Loucy (cell line): ENCODE data around the gene MMP15.
A peak's percentile ranks its signal among the peaks of the same experiment; 100 is the strongest.
"Not testable (repeated sequence)": the region's sequence is repeated elsewhere in the genome, so short reads cannot be mapped to it uniquely, and the experiment has no call there.

Experiments used
- H2AFZ ChIP-seq: fragments of 200-600 bp; sonication (generic); 2 replicates; pipeline ENCODE4 v1.6.0; 2016; ENCODE audit warnings: antibody characterized with exemption, mild to moderate bottlenecking, low read length, moderate library complexity
- H3F3A ChIP-seq: fragments of 200-600 bp; 2 replicates; pipeline ENCODE4 v1.6.0; 2016; ENCODE audit warnings: antibody characterized with exemption, low read depth, mild to moderate bottlenecking
- H3K27me3 ChIP-seq: fragments of 200-600 bp; sonication (generic); 2 replicates; pipeline ENCODE4 v1.6.1; 2014; ENCODE audit warnings: low read length, mild to moderate bottlenecking; ENCODE audit not compliant: insufficient read depth, poor library complexity, severe bottlenecking
- H3K36me3 ChIP-seq: fragments of 200-600 bp; sonication (generic); 2 replicates; pipeline ENCODE4 v1.6.1; 2016; ENCODE audit warnings: low read length; ENCODE audit not compliant: insufficient read depth
- H3K4me1 ChIP-seq: fragments of 200-600 bp; sonication (generic); 2 replicates; pipeline ENCODE4 v1.5.1; 2014; ENCODE audit warnings: low read length, mild to moderate bottlenecking; ENCODE audit not compliant: insufficient read depth, poor library complexity, severe bottlenecking
- H3K4me2 ChIP-seq: fragments of 200-600 bp; sonication (generic); 2 replicates; pipeline ENCODE4 v1.6.0; 2014; ENCODE audit warnings: antibody characterized with exemption, low read length, low read depth, mild to moderate bottlenecking; ENCODE audit not compliant: poor library complexity, severe bottlenecking
- H3K4me3 ChIP-seq: fragments of 200-600 bp; sonication (generic); 2 replicates; pipeline ENCODE4 v1.5.1; 2014; ENCODE audit warnings: low read length, mild to moderate bottlenecking, mixed read lengths; ENCODE audit not compliant: poor library complexity, severe bottlenecking
- H3K79me2 ChIP-seq: fragments of 200-600 bp; sonication (generic); 2 replicates; pipeline ENCODE4 v1.6.1; 2014; ENCODE audit warnings: low read length; ENCODE audit not compliant: insufficient read depth
- H3K9ac ChIP-seq: fragments of 200-600 bp; sonication (generic); 2 replicates; pipeline ENCODE4 v1.6.0; 2014; ENCODE audit warnings: mild to moderate bottlenecking, low read depth, low read length, moderate library complexity; ENCODE audit not compliant: poor library complexity, severe bottlenecking
- H3K9me2 ChIP-seq: fragments of 200-600 bp; sonication (generic); replicated peaks from 2 replicates; pipeline ENCODE4 v1.6.1; 2016; ENCODE audit warnings: low read depth, low read length, mixed read lengths
- H3K9me3 ChIP-seq: fragments of 200-600 bp; sonication (generic); 2 replicates; pipeline ENCODE4 v1.6.1; 2014; ENCODE audit warnings: mild to moderate bottlenecking, antibody characterized with exemption, low read length, low read depth; ENCODE audit not compliant: insufficient read depth
- H4K20me1 ChIP-seq: fragments of 200-600 bp; sonication (generic); 2 replicates; pipeline ENCODE4 v1.6.0; 2014; ENCODE audit warnings: antibody characterized with exemption, low read length, mild to moderate bottlenecking; ENCODE audit not compliant: insufficient read depth, poor library complexity, severe bottlenecking
- CTCF ChIP-seq: fragments of 200-600 bp; sonication (generic); conservative IDR thresholded peaks from 2 replicates; pipeline ENCODE4 v1.5.1; 2014; ENCODE audit warnings: mild to moderate bottlenecking, antibody characterized with exemption, low read length
- EZH2phosphoT487 ChIP-seq: fragments of 200-600 bp; IDR thresholded peaks from 2 replicates; pipeline ENCODE4 v1.6.1; 2018; ENCODE audit warnings: antibody characterized with exemption, mild to moderate bottlenecking, moderate library complexity, borderline replicate concordance

Gene MMP15

DNA sequence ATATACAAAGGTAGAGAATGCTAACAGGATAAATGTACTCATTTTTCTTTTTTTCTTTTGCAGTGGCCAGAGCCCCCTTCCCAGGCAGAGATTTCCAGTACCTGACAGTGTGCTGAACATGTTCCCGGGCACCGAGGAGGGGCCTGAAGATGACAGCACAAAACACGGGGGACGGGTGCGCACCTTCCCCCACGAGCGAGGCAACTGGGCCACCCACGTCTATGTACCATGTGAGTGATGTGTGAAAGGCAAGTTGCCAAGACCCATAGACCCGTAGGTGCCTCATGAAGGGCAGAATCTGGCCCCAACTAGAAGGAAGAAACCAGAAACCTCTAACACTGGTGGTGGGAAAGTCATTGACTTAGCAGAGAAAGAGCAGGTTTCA, 23.1 kb upstream of the MMP15 start:
- H3K36me3 ChIP-seq = no peaks in the 10 kb centered on the region; the same call in 1 of the 2 replicates
- H3K4me1 ChIP-seq = peaks cover 43% of the 10 kb centered on the region
- no peaks in the 10 kb centered on the region for H3K27me3 ChIP-seq
- H2AFZ ChIP-seq = no peak overlapping the region
- H3K4me3 ChIP-seq = no peak overlapping the region
- H3K9me2 ChIP-seq = no peaks in the 10 kb centered on the region
- H4K20me1 ChIP-seq = peaks cover 21% of the 10 kb centered on the region
- TF ChIP-seq CTCF (no peak), EZH2phosphoT487 (no peak)
- H3K4me2 ChIP-seq = peak overlapping the region; percentile 97
- H3F3A ChIP-seq = peaks cover 2% of the 10 kb centered on the region; the same call in 1 of the 2 replicates
- peak overlapping the region; percentile 91 for H3K9ac ChIP-seq
- H3K79me2 ChIP-seq = peaks cover 36% of the 10 kb centered on the region; the same call in 1 of the 2 replicates
- no peaks in the 10 kb centered on the region for H3K9me3 ChIP-seq

- TF ChIP-seq EZH2phosphoT487 (no peak), CTCF (no peak)
- Histone ChIP-seq H4K20me1 (peaks cover 18% of the 10 kb centered on the region), H3F3A (peaks cover 2% of the 10 kb centered on the region; the same call in 1 of the 2 replicates), H3K36me3 (no peaks in the 10 kb centered on the region), H2AFZ (no peak overlapping the region), H3K79me2 (peaks cover 31% of the 10 kb centered on the region; the same call in 1 of the 2 replicates), H3K4me3 (no peak overlapping the region), H3K9me3 (no peaks in the 10 kb centered on the region), H3K4me2 (peak overlapping the region; percentile 97), H3K4me1 (peaks cover 40% of the 10 kb centered on the region), H3K27me3 (no peaks in the 10 kb centered on the region), H3K9me2 (no peaks in the 10 kb centered on the region), H3K9ac (no peak overlapping the region)
Observed at GRCh38 chr16:58002936-58003335, 22.6 kb upstream of the MMP15 start.

- H3K4me2 ChIP-seq, H3K27me3 ChIP-seq, H3K9ac ChIP-seq, H3F3A ChIP-seq, H4K20me1 ChIP-seq, H3K36me3 ChIP-seq, H2AFZ ChIP-seq, H3K4me3 ChIP-seq, H3K9me3 ChIP-seq, H3K9me2 ChIP-seq: not testable (repeated sequence)
- Histone ChIP-seq H3K4me1 (peaks cover 22% of the 10 kb centered on the region), H3K79me2 (peaks cover 16% of the 10 kb centered on the region; the same call in 1 of the 2 replicates)
Observed at GRCh38 chr16:58004736-58005135, 20.8 kb upstream of the MMP15 start.

- H3K9me2 ChIP-seq = no peaks in the 10 kb centered on the region
- no peak overlapping the region for H3K4me3 ChIP-seq
- no peak for TF ChIP-seq EZH2phosphoT487
- no peak for TF ChIP-seq CTCF
- H3K4me1 ChIP-seq = no peaks in the 10 kb centered on the region
- H3K9ac ChIP-seq = no peak overlapping the region
- H4K20me1 ChIP-seq = no peaks in the 10 kb centered on the region
- H3K36me3 ChIP-seq = peaks cover 33% of the 10 kb centered on the region; the same call in 1 of the 2 replicates
- no peaks in the 10 kb centered on the region for H3K27me3 ChIP-seq
- no peaks in the 10 kb centered on the region for H3F3A ChIP-seq
- H2AFZ ChIP-seq = no peak overlapping the region
- no peaks in the 10 kb centered on the region for H3K79me2 ChIP-seq
- H3K4me2 ChIP-seq = no peak overlapping the region
- H3K9me3 ChIP-seq = no peaks in the 10 kb centered on the region
Observed at GRCh38 chr16:58009856-58010416, 15.6 kb upstream of the MMP15 start.
